IMR-90 (cell line): ENCODE measurements around the gene TEP1. TPM values are rescaled to one million over a fixed set of nuclear protein-coding genes. Genes with fewer than 3 reads are reported as not detected.

ENCODE experiments used
- ATAC-seq: fragments of 200-7000 bp; cut with Tn5 transposase; 2 replicates; pipeline ENCODE4 v1.9.1; 2020; ENCODE audit warnings: low read depth, mild to moderate bottlenecking, moderate library complexity
- BruUV-seq: library from RNA; stranded (reverse); fragments of 400-500 nt; replicated peaks from 2 replicates; lab custom pipeline; 2021; lab: Mats Ljungman, UMichigan
- CTCF ChIA-PET: fragments of 300-600 bp; formaldehyde crosslinking; extraction: SDS; loops from one replicate; lab custom pipeline; 2021; ENCODE audit warnings: antibody characterized with exemption; lab: Yijun Ruan, JAX
- POLR2A ChIA-PET: fragments of 300-600 bp; sonication (Branson Sonifier 250); formaldehyde crosslinking; loops from one replicate; lab custom pipeline; 2022; ENCODE audit warnings: antibody characterized with exemption; ENCODE audit not compliant: unreplicated experiment; lab: Charles Lee
- DNase-seq: peaks from one replicate; pipeline ENCODE4 v3.0.0; 2013
- H2AFZ ChIP-seq: replicated peaks from 2 replicates; pipeline ENCODE3; 2013; ENCODE audit warnings: low read length, mild to moderate bottlenecking; ENCODE audit not compliant: poor library complexity
- H2AK5ac ChIP-seq: 2 replicates; pipeline ENCODE4 v1.6.1; 2013; ENCODE audit warnings: low read depth, low read length, inconsistent platforms
- H2AK9ac ChIP-seq: replicated peaks from 2 replicates; pipeline ENCODE3; 2013; ENCODE audit warnings: mild to moderate bottlenecking, low read depth, low read length, moderate library complexity; ENCODE audit not compliant: poor library complexity
- H2BK120ac ChIP-seq: 2 replicates; pipeline ENCODE4 v1.6.1; 2013; ENCODE audit warnings: low read depth, low read length, inconsistent platforms
- H2BK15ac ChIP-seq: 3 replicates; pipeline ENCODE4 v1.6.1; 2013; ENCODE audit warnings: low read depth, low read length, inconsistent platforms
- H2BK20ac ChIP-seq: 2 replicates; pipeline ENCODE4 v1.6.1; 2013; ENCODE audit warnings: low read depth, mild to moderate bottlenecking, inconsistent platforms, low read length, moderate library complexity
- H2BK5ac ChIP-seq: 2 replicates; pipeline ENCODE4 v1.6.1; 2013; ENCODE audit warnings: mild to moderate bottlenecking, low read depth, low read length, inconsistent platforms; ENCODE audit not compliant: poor library complexity, severe bottlenecking
- H3K14ac ChIP-seq: replicated peaks from 2 replicates; pipeline ENCODE4 v1.6.1; 2013; ENCODE audit warnings: low read depth, low read length, inconsistent platforms
- H3K18ac ChIP-seq: 2 replicates; pipeline ENCODE4 v1.6.1; 2013; ENCODE audit warnings: low read depth, low read length, control low read depth
- H3K23ac ChIP-seq: 2 replicates; pipeline ENCODE4 v1.6.1; 2013; ENCODE audit warnings: low read depth, low read length, inconsistent platforms
- H3K27ac ChIP-seq: 2 replicates; pipeline ENCODE4 v1.5.1; 2013; ENCODE audit warnings: mild to moderate bottlenecking, control low read depth, low read length; ENCODE audit not compliant: insufficient read depth
- H3K27me3 ChIP-seq: 2 replicates; pipeline ENCODE4 v1.6.1; 2013; ENCODE audit warnings: low read length; ENCODE audit not compliant: control insufficient read depth, insufficient read depth
- H3K36me3 ChIP-seq: 2 replicates; pipeline ENCODE4 v1.6.1; 2013; ENCODE audit warnings: low read length, mixed read lengths; ENCODE audit not compliant: control insufficient read depth, insufficient read depth
- H3K4ac ChIP-seq: 2 replicates; pipeline ENCODE4 v1.6.1; 2013; ENCODE audit warnings: low read depth, low read length, inconsistent platforms
- H3K4me1 ChIP-seq: 2 replicates; pipeline ENCODE4 v1.6.1; 2013; ENCODE audit warnings: low read length, mixed read lengths; ENCODE audit not compliant: control insufficient read depth, insufficient read depth
- H3K4me2 ChIP-seq: 2 replicates; pipeline ENCODE4 v1.6.1; 2013; ENCODE audit warnings: low read depth, mild to moderate bottlenecking, control low read depth, low read length, moderate library complexity
- H3K4me3 ChIP-seq: 2 replicates; pipeline ENCODE4 v1.5.1; 2013; ENCODE audit warnings: low read depth, mild to moderate bottlenecking, control low read depth, low read length, moderate library complexity; ENCODE audit not compliant: insufficient read depth
- H3K56ac ChIP-seq: 2 replicates; pipeline ENCODE4 v1.6.1; 2013; ENCODE audit warnings: low read length, inconsistent platforms; ENCODE audit not compliant: insufficient read depth; ENCODE audit errors: extremely low read depth
- H3K79me1 ChIP-seq, 2 experiments: 2 replicates each; pipeline ENCODE4 v1.6.1; 2013; ENCODE audit warnings: low read length in 2 of 2, inconsistent platforms in 1 of 2, low read depth in 1 of 2
- H3K9ac ChIP-seq: 2 replicates; pipeline ENCODE4 v1.6.1; 2013; ENCODE audit warnings: low read depth, low read length, control low read depth
- H3K9me1 ChIP-seq: 2 replicates; pipeline ENCODE4 v1.6.1; 2013; ENCODE audit warnings: low read length, inconsistent platforms; ENCODE audit not compliant: insufficient read depth
- H3K9me3 ChIP-seq: 2 replicates; pipeline ENCODE4 v1.6.1; 2013; ENCODE audit warnings: low read length; ENCODE audit not compliant: control insufficient read depth, insufficient read depth
- H4K20me1 ChIP-seq: 2 replicates; pipeline ENCODE4 v1.6.1; 2013; ENCODE audit warnings: low read length, inconsistent platforms; ENCODE audit not compliant: insufficient read depth
- H4K5ac ChIP-seq: 2 replicates; pipeline ENCODE4 v1.6.1; 2013; ENCODE audit warnings: mild to moderate bottlenecking, low read depth, low read length, control low read depth
- H4K8ac ChIP-seq, 2 experiments: 2 replicates each; pipeline ENCODE4 v1.6.1; 2013; ENCODE audit warnings: low read depth in 2 of 2, low read length in 2 of 2, control low read depth in 1 of 2, inconsistent platforms in 1 of 2
- H4K91ac ChIP-seq: 2 replicates; pipeline ENCODE4 v1.6.1; 2013; ENCODE audit warnings: low read depth, low read length, inconsistent platforms; ENCODE audit not compliant: insufficient read depth
- CHD1 ChIP-seq: IDR thresholded peaks from 2 replicates; pipeline ENCODE4 v1.6.1; 2012; ENCODE audit warnings: low read depth, low read length, improper control_type of control experiment
- FOS ChIP-seq: fragments of 150-350 bp; IDR thresholded peaks from 2 replicates; pipeline ENCODE4 v1.6.1; 2016; ENCODE audit warnings: low read depth, low read length
- SMC3 ChIP-seq: fragments of 150-350 bp; IDR thresholded peaks from 2 replicates; pipeline ENCODE4 v1.6.1; 2016; ENCODE audit warnings: low read depth, mild to moderate bottlenecking, antibody characterized with exemption, low read length, moderate library complexity
- USF2 ChIP-seq: fragments of 150-350 bp; IDR thresholded peaks from 2 replicates; pipeline ENCODE4 v1.6.1; 2017; ENCODE audit warnings: mild to moderate bottlenecking, antibody characterized with exemption, low read length, low read depth
- WGBS, 2 experiments: methylation state at CpG; one replicate each; pipeline versions ENCODE4 v1.1.5 to v1.1.7; 2013; ENCODE audit warnings: missing lambda C conversion rate in 2 of 2; ENCODE audit not compliant: insufficient read length in 1 of 2; ENCODE audit errors: extremely low coverage in 2 of 2; 5-methylcytosine and 5-hydroxymethylcytosine counted together
- dilution Hi-C: fragments of 300-500 bp; cut with HindIII; formaldehyde crosslinking; loops from one replicate; pipeline ENCODE4 v1.14.3; 2018; ENCODE audit warnings: low sequenced_read_pairs; ENCODE audit not compliant: unreplicated experiment
- in situ Hi-C: fragments of 300-500 bp; cut with MboI; formaldehyde crosslinking; loops from 3 replicates; pipeline ENCODE4 v1.14.3; 2019; ENCODE audit warnings: low sequenced_read_pairs, inconsistent platforms, mixed read lengths
- intact Hi-C: fragments of 100-400 bp; cut with micrococcal nuclease; formaldehyde crosslinking; loops from 2 replicates; pipeline ENCODE4 v1.10.0; 2022
- polyA plus RNA-seq, 3 experiments: library from polyadenylated mRNA; depleted of rRNA; stranded (reverse); fragments of >200 nt; gene quantifications; 2 replicates each; pipeline ENCODE4 v1.2.3, GENCODE V29; 2012; ENCODE audit warnings: low replicate concordance in 1 of 3
- total RNA-seq: library from RNA; depleted of rRNA; stranded (reverse); fragments of >200 nt; gene quantifications from 2 replicates; pipeline ENCODE4 v1.2.3, GENCODE V29; 2012
- TF ChIP-seq, protein P1 (sequence below): fragments of 150-350 bp; IDR thresholded peaks from 2 replicates; pipeline ENCODE4 v1.6.1; 2016; ENCODE audit warnings: low read depth, mild to moderate bottlenecking, low read length, moderate library complexity, borderline replicate concordance

Gene TEP1
- total and polyA plus RNA-seq, 2 of the 4 experiments (the other 2 are of a cell fraction) = 10.7 to 12.4 TPM

- TF ChIP-seq, protein P1, sequence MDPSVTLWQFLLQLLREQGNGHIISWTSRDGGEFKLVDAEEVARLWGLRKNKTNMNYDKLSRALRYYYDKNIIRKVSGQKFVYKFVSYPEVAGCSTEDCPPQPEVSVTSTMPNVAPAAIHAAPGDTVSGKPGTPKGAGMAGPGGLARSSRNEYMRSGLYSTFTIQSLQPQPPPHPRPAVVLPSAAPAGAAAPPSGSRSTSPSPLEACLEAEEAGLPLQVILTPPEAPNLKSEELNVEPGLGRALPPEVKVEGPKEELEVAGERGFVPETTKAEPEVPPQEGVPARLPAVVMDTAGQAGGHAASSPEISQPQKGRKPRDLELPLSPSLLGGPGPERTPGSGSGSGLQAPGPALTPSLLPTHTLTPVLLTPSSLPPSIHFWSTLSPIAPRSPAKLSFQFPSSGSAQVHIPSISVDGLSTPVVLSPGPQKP = no peak
- TF ChIP-seq CHD1 = no peak
- TF ChIP-seq FOS = no peak
- no peak for TF ChIP-seq USF2
- no peak for TF ChIP-seq SMC3
- DNase-seq = no peak
- Histone ChIP-seq H2BK20ac (no peak overlapping the region), H3K14ac (no peak overlapping the region), H2AK5ac (no peak overlapping the region), H3K4ac (no peak overlapping the region), H3K23ac (no peak overlapping the region), H3K18ac (no peak overlapping the region), H3K27me3 (no peaks in the 10 kb centered on the region), H3K4me1 (no peaks in the 10 kb centered on the region), H3K9me1 (no peaks in the 10 kb centered on the region), H4K91ac (no peak overlapping the region), H3K27ac (no peak overlapping the region), H2AK9ac (no peak overlapping the region), H2BK5ac (no peak overlapping the region), H3K36me3 (peaks cover 67% of the 10 kb centered on the region), H2BK15ac (no peak overlapping the region), H4K20me1 (no peaks in the 10 kb centered on the region), H3K79me1 (no peaks in the 10 kb centered on the region), H2BK120ac (no peak overlapping the region), H3K56ac (no peak overlapping the region), H4K8ac (no peak overlapping the region), H3K9me3 (no peaks in the 10 kb centered on the region), H4K5ac (no peak overlapping the region), H2AFZ (no peak overlapping the region), H3K4me2 (no peak overlapping the region), H3K4me3 (no peak overlapping the region), H3K9ac (no peak overlapping the region)
- no TSS peak for BruUV-seq
- POLR2A ChIA-PET = no interaction called here
- intact Hi-C loops (no loop called here), dilution Hi-C loops (no loop called here), in situ Hi-C loops (loop anchor here (25.0 kb wide), 1 partner anchor 1040 kb away; no protein-coding TSS in a partner anchor)
- whole genome bisulfite sequencing, 2 experiments = 100% methylated on average over 1 of the region's 5 CpGs; no CpG with 5 or more reads in 1 of the 2 experiments
- no peak for ATAC-seq
- CTCF ChIA-PET = no interaction called here
Observed at GRCh38 chr14:20372796-20373195, 40.5 kb downstream of the TEP1 start.
